ENCODE data around the gene DPF3.

DNA sequence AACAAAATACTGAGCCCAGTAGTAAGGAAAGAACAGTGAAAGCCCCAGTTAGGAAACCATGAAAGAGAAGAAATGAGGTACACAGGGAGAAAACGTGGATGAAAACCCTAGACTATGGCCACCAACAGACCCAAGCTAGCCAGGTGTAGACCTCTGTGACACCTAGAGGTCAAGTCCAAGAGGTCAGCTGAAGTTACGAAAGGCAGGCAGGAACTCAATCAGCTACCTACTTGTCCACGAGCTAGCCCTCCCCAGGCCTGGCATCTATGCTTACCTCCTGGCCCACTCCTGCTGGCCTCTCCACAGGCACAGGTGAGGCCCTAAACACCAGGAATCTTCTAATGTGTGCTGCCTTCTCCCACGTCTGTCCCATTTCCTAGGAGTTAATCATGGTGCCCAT lies 48.7 kb downstream of the DPF3 start:
- TF ChIP-seq, protein P1, sequence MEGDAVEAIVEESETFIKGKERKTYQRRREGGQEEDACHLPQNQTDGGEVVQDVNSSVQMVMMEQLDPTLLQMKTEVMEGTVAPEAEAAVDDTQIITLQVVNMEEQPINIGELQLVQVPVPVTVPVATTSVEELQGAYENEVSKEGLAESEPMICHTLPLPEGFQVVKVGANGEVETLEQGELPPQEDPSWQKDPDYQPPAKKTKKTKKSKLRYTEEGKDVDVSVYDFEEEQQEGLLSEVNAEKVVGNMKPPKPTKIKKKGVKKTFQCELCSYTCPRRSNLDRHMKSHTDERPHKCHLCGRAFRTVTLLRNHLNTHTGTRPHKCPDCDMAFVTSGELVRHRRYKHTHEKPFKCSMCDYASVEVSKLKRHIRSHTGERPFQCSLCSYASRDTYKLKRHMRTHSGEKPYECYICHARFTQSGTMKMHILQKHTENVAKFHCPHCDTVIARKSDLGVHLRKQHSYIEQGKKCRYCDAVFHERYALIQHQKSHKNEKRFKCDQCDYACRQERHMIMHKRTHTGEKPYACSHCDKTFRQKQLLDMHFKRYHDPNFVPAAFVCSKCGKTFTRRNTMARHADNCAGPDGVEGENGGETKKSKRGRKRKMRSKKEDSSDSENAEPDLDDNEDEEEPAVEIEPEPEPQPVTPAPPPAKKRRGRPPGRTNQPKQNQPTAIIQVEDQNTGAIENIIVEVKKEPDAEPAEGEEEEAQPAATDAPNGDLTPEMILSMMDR (IDR thresholded peaks at IDR 0.05) = no peak
- no peak for TF ChIP-seq EZH2 (IDR thresholded peaks at IDR 0.05; ENCODE audit: borderline replicate concordance, insufficient read depth, low read depth, low read length, poor library complexity, severe bottlenecking)

Measured in B cell (primary cell).